ENCODE data around the gene COL13A1.

DNA sequence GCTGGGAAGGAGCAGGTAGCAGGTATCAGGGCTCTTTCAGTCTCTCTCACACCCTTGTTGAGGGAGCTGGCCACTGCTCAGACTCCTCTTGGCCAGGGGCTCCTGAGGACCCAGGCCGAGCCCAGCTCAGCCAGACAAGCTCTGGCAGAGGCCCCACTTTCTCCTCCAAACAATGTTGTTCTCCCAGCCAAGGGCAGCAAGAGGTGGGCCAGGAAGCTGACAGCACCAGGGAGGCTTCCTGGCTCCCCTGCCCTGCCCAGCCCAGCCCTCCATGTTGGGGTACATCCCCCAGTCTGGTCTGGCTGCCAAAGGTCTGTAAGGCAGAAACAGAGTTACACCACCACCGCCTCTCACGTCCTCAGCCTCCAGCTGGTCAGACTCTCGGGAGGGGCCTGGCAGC lies 33.9 kb upstream of the COL13A1 start:
- TF ChIP-seq, protein P1, sequence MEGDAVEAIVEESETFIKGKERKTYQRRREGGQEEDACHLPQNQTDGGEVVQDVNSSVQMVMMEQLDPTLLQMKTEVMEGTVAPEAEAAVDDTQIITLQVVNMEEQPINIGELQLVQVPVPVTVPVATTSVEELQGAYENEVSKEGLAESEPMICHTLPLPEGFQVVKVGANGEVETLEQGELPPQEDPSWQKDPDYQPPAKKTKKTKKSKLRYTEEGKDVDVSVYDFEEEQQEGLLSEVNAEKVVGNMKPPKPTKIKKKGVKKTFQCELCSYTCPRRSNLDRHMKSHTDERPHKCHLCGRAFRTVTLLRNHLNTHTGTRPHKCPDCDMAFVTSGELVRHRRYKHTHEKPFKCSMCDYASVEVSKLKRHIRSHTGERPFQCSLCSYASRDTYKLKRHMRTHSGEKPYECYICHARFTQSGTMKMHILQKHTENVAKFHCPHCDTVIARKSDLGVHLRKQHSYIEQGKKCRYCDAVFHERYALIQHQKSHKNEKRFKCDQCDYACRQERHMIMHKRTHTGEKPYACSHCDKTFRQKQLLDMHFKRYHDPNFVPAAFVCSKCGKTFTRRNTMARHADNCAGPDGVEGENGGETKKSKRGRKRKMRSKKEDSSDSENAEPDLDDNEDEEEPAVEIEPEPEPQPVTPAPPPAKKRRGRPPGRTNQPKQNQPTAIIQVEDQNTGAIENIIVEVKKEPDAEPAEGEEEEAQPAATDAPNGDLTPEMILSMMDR (IDR thresholded peaks at IDR 0.05 in 8 of 11, conservative IDR thresholded peaks at IDR 0.05 in 3 of 11) = no peak
- no peak for TF ChIP-seq POLR2A (IDR thresholded peaks at IDR 0.05)
